ENCODE measurements around the gene DHX30. TPM values are rescaled to one million over a fixed set of nuclear protein-coding genes. Genes with fewer than 3 reads are reported as not detected.

Gene DHX30
- total RNA-seq, 2 experiments from 2014 or later = 84.8 to 95.6 TPM

DNA sequence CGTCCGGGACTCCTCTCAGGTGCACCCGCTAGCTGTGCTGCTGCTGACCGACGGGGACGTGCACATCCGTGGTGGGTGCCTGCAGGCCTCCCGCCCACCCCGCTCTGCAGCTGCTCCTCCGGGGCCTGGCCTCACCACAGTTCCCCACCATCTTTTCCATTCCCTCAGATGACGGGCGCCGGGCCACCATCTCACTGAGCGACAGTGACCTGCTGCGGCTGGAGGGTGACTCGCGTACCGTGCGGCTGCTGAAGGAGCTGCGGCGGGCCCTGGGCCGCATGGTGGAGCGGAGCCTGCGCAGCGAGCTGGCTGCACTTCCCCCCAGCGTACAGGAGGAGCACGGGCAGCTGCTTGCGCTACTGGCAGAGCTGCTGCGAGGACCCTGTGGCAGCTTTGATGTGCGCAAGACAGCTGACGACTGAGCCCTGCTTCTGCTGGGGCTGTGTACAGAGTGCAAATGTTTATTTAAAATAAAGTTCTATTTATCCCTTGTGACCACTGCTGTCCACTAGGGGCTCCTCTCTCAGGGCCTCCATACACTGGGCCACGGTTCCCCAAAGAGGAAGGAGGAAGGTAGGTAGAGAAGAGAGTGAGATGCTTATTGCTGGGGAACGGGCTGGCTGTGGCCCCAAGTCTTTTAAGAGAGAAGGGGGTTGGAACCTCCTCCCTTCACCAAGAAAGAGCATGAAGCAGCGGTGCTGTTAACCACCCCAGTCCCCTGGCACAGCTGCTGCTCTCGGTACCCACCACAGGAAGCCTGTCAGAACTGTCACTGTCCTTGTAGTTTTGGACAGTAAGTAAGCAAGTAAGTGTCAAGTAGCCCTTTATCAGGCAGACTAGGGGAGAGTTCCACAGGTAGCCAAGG, 47.0 kb downstream of the DHX30 start:
- Mint-ChIP-seq H3K9me3 (ENCODE audit: low read depth) (no peaks in the 10 kb centered on the region), H3K4me1 (no peaks in the 10 kb centered on the region), H3K27ac (no peak overlapping the region), H3K4me3 (no peak overlapping the region), H3K27me3 (no peaks in the 10 kb centered on the region), H3K36me3 (peaks cover 14% of the 10 kb centered on the region)
- ATAC-seq = no peak
- CTCF ChIA-PET = interaction anchor here (0.8 to 1.6 kb wide), 3 partner anchors 12 to 301 kb away, joined by 3 to 5 read pairs (median 4); no protein-coding TSS in a partner anchor
- DNase-seq = no peak

- Mint-ChIP-seq H3K27ac (peak overlapping the region; percentile 21), H3K27me3 (no peaks in the 10 kb centered on the region), H3K36me3 (peaks cover 14% of the 10 kb centered on the region), H3K4me1 (no peaks in the 10 kb centered on the region), H3K4me3 (no peak overlapping the region), H3K9me3 (ENCODE audit: low read depth) (no peaks in the 10 kb centered on the region)
- DNase-seq (no peak), ATAC-seq (no peak)
- CTCF ChIA-PET = interaction anchor here (0.8 to 1.6 kb wide), 2 partner anchors 139 to 301 kb away, joined by 3 to 5 read pairs; no protein-coding TSS in a partner anchor
Measured at GRCh38 chr3:47850564-47851410, 47.8 kb downstream of the DHX30 start.

DNA sequence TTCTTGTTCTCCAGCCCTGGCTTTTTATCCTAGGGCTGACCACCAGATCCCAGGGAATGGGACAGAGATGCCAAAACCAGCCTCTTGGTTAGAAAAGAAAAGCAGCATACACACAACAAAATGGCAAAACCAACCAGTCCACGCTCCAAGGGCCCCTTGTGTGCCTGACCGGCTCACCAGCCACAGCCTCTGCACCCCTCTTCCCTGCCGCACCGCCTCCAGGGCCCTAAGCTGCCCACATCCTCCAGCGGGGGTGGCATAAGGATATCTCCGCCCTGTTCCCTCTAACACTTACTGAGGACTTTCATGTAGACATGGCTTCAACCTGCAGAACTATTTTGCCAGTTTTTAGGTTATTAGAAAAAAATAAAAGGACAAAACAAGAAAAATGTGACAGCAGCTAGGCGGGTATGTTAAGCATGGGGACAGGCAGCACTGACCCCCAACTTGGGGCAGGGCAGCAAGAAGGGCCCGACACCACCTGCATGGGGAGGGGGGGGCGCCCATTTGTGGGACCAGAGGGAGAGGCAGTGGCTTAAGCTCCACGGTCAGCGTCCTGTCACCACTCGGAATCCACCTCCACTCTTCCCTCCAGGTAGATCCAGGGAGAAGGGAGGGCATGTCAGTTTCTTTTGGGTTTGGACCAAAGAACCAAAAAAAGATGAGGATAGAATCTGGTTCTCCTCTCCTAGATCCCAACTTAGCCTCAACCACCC, 49.1 kb downstream of the DHX30 start:
- Mint-ChIP-seq H3K27me3 (no peaks in the 10 kb centered on the region), H3K4me1 (no peaks in the 10 kb centered on the region), H3K27ac (no peak overlapping the region), H3K36me3 (peaks cover 12% of the 10 kb centered on the region), H3K4me3 (no peak overlapping the region), H3K9me3 (ENCODE audit: low read depth) (no peaks in the 10 kb centered on the region)
- CTCF ChIA-PET = no interaction called here
- ATAC-seq (no peak), DNase-seq (no peak)

DNA sequence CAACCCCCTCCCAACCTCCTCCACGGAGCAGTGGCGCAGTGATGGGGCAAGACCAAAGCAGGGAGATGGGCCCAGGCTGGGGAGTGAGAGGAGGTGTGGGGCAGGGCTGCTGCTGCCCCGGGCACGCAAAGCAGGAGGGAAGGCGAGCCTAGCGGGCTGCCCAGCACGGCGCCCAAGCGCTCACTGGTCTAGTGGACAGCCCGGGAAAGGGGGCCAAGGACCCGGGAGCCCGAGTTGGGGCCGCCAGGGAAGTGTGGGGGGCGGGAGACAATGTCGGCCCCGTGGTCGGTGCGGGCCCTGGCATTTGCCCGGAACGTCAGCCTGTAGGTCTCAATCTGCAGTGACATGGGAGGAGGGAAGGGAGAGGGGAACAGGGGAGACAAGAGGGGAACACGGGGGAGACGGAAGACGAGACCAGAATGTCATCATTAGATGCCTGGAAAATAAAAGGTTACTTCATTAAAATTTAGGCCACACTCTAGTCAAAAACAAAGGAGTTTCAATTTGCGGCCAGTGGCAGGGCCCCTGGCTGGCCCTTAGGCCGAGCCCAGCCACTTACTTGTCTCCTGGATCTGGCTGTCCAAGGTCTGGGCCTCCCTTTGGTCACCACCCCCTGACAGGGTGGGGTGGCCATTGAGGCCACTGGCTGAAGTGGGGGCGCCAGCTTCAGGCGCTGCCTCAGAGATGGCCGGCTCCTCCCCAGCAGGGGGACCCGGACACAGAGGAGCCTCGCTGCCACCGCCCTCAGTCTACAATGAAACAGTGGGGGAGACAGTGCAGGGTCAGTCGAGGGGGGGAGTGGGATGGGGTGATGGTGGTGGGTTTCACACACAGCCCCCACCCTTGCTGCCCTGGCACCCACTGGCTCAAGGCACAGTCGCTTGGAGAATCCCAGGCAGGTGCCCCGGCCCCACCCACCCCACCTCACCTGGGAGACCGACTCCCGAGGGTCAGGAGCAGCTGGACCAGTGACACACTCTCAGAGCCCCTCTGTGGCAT, 50.0 kb downstream of the DHX30 start:
- no peaks in the 10 kb centered on the region for H3K4me1 Mint-ChIP-seq
- ATAC-seq (no peak), DNase-seq (no peak)
- no peaks in the 10 kb centered on the region for H3K9me3 Mint-ChIP-seq (ENCODE audit: low read depth)
- CTCF ChIA-PET = interaction anchor here (2.7 kb wide), 1 partner anchor 28 kb away, joined by 7 read pairs; no protein-coding TSS in a partner anchor
- no peaks in the 10 kb centered on the region for H3K27me3 Mint-ChIP-seq
- H3K36me3 Mint-ChIP-seq = peaks cover 10% of the 10 kb centered on the region
- no peak overlapping the region for H3K27ac Mint-ChIP-seq
- H3K4me3 Mint-ChIP-seq = no peak overlapping the region

DNA sequence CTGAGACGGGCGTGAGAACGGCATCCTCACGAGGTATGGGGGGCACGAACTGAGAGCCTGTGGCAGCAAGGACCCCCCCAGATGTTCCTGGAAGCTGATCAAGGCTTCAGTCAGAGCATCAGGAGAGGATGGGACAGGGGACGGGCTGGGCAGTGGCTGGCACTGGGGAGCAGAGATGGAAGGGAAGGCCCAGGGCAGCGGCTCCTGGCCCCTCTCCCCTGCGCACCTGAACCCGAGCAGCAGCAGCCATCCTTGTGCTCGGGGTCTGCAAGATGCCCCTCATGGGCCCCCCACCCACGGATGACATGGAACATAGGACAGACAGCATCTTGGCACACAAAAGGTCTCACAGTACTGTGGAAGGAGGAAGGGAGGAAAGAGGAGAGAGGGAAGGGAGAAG, 51.3 kb downstream of the DHX30 start:
- no peak for DNase-seq
- Mint-ChIP-seq H3K27ac (no peak overlapping the region), H3K9me3 (ENCODE audit: low read depth) (no peaks in the 10 kb centered on the region), H3K4me1 (no peaks in the 10 kb centered on the region), H3K27me3 (no peaks in the 10 kb centered on the region), H3K36me3 (peaks cover 10% of the 10 kb centered on the region), H3K4me3 (no peak overlapping the region)
- CTCF ChIA-PET = interaction anchor here (1.1 to 2.7 kb wide), 2 partner anchors 29 to 298 kb away, joined by 3 to 7 read pairs; no protein-coding TSS in a partner anchor
- ATAC-seq = no peak

GRCh38 chr3:47854720-47855455, 52.0 kb downstream of the DHX30 start:
- ATAC-seq (no peak), DNase-seq (no peak)
- H3K9me3 Mint-ChIP-seq (ENCODE audit: low read depth) = no peaks in the 10 kb centered on the region
- CTCF ChIA-PET = interaction anchor here (1.1 to 2.7 kb wide), 2 partner anchors 30 to 297 kb away, joined by 3 to 7 read pairs; no protein-coding TSS in a partner anchor
- H3K36me3 Mint-ChIP-seq = peaks cover 8% of the 10 kb centered on the region
- no peak overlapping the region for H3K27ac Mint-ChIP-seq
- H3K4me1 Mint-ChIP-seq = no peaks in the 10 kb centered on the region
- no peaks in the 10 kb centered on the region for H3K27me3 Mint-ChIP-seq
- no peak overlapping the region for H3K4me3 Mint-ChIP-seq

DNA sequence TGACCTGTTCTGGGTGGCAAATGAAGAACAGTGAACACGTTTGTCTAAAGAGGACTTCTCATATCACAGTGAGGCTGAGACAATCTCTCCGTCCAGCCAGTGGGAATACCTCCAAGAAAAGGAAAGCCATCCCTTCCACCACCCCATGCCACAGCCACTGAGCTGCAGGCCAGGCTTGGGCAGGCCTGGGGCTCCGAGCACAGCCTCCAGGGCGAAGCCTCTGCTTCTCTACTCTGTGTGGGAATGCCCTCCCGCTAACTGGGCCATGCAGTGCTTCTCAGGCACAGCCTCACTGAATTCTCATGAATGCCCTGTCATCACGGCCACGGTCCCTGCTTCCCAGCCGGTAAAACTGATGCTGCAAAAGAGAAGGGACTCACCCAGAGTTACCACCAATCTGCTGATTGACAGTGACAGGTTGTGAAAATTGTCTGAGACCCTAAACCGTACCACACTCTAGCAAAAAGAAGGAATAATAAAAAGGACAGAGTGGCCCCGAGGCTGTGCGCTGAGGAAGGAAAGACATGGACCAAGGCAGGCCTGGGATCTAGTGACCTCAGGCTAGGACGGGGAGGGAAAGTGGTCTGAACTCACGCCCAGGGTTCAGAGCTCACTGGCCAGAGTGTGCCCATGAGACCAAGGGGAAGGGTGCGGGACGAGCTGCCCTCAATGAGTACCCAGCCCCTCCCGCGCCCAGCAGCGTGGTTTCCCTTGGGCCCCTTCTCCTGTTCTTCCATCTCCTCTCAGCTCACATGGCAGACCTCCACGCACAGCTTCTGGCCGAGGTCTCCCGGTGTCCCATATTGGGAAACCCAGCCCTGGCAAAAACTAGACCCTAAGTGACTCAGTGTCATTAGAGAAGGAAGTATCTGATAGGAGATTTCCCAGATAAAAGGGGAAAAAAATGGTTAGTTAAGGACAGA, 52.8 kb downstream of the DHX30 start:
- Mint-ChIP-seq H3K4me3 (no peak overlapping the region), H3K27ac (peak overlapping the region; percentile 40), H3K36me3 (peaks cover 8% of the 10 kb centered on the region), H3K9me3 (ENCODE audit: low read depth) (no peaks in the 10 kb centered on the region), H3K4me1 (no peaks in the 10 kb centered on the region), H3K27me3 (no peaks in the 10 kb centered on the region)
- CTCF ChIA-PET = interaction anchor here (2.7 kb wide), 1 partner anchor 31 kb away, joined by 7 read pairs; no protein-coding TSS in a partner anchor
- DNase-seq (no peak), ATAC-seq (no peak)

DNA sequence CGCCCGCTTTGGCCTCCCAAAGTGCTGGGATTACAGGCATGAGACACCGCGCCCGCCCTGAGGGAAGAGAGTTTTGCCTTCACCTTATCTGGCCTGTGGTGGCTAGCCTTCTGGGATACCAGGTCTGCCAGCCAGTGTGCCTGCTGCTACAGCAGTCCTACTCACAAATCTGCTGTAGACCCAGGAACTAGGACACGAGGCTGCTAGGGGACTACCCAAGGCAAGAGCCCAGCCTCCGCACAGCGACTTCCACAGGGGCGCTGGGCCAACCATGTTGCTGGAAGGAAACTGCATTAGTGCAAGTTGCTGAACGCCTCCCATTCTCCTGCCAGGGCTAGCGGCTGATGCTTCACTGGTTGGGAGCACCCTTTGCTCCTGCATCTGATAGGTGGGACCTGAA, 53.7 kb downstream of the DHX30 start:
- no peaks in the 10 kb centered on the region for H3K9me3 Mint-ChIP-seq (ENCODE audit: low read depth)
- CTCF ChIA-PET = no interaction called here
- no peaks in the 10 kb centered on the region for H3K27me3 Mint-ChIP-seq

GRCh38 chr3:47857151-47857550, 54.2 kb downstream of the DHX30 start:
- no peak overlapping the region for H3K4me3 Mint-ChIP-seq
- no peak for ATAC-seq
- H3K9me3 Mint-ChIP-seq (ENCODE audit: low read depth) = no peaks in the 10 kb centered on the region
- H3K27me3 Mint-ChIP-seq = no peaks in the 10 kb centered on the region
- peaks cover 8% of the 10 kb centered on the region for H3K36me3 Mint-ChIP-seq
- DNase-seq = no peak
- CTCF ChIA-PET = interaction anchor here (1.2 kb wide), 1 partner anchor 133 kb away, joined by 3 read pairs; no protein-coding TSS in a partner anchor
- no peaks in the 10 kb centered on the region for H3K4me1 Mint-ChIP-seq
- H3K27ac Mint-ChIP-seq = no peak overlapping the region

More for the DNA sequence above, 53.7 kb downstream of the DHX30 start:
- no peaks in the 10 kb centered on the region for H3K4me1 Mint-ChIP-seq
- H3K27ac Mint-ChIP-seq = no peak overlapping the region
- no peak for ATAC-seq
- no peak for DNase-seq
- H3K4me3 Mint-ChIP-seq = no peak overlapping the region
- peaks cover 8% of the 10 kb centered on the region for H3K36me3 Mint-ChIP-seq

- Mint-ChIP-seq H3K27me3 (no peaks in the 10 kb centered on the region), H3K4me3 (no peak overlapping the region), H3K36me3 (peaks cover 6% of the 10 kb centered on the region), H3K27ac (no peak overlapping the region), H3K4me1 (no peaks in the 10 kb centered on the region), H3K9me3 (ENCODE audit: low read depth) (no peaks in the 10 kb centered on the region)
- ATAC-seq = no peak
- CTCF ChIA-PET = interaction anchor here (0.9 to 1.3 kb wide), 2 partner anchors 16 to 35 kb away, joined by 4 read pairs; no protein-coding TSS in a partner anchor
- no peak for DNase-seq
Measured at GRCh38 chr3:47859956-47860605, 57.1 kb downstream of the DHX30 start.
